Adrenal gland (tissue), 12 donors: ENCODE measurements around the gene GTF2E1. TPM values are rescaled to one million over a fixed set of nuclear protein-coding genes. Genes with fewer than 3 reads are reported as not detected.
A peak's percentile ranks its signal among the peaks of the same experiment; 100 is the strongest.

Experiments used
- DNase-seq, 7 donors: peaks; one replicate each; pipeline ENCODE4 v3.0.0-alpha.2; 2019 to 2020
- H3K27ac ChIP-seq, 5 donors: fragments of 200-600 bp; sonication (generic) in 4 of 5; 1 replicate in 3 of 5; 2 replicates in 2 of 5; pipeline versions ENCODE4 v1.5.1 to v1.8.0; 2016 to 2020; ENCODE audit warnings: mild to moderate bottlenecking in 1 of 5
- H3K27me3 ChIP-seq: fragments of 200-600 bp; 2 replicates; pipeline ENCODE4 v1.8.0; 2021
- H3K36me3 ChIP-seq, 2 donors: fragments of 200-600 bp; replicated peaks in 1 of 2; 1 replicate in 1 of 2; 2 replicates in 1 of 2; pipeline versions ENCODE4 v1.5.1 to v1.8.0; 2018 to 2022
- H3K4me1 ChIP-seq, 2 donors: fragments of 200-600 bp; replicated peaks in 1 of 2; 1 replicate in 1 of 2; 2 replicates in 1 of 2; pipeline versions ENCODE4 v1.5.1 to v1.8.0; 2018 to 2021
- H3K4me3 ChIP-seq, 4 donors: fragments of 200-600 bp; sonication (generic) in 3 of 4; one replicate each; pipeline ENCODE4 v1.5.1; 2016 to 2018
- H3K9me3 ChIP-seq, 3 donors: fragments of 200-600 bp; sonication (generic) in 1 of 3; replicated peaks in 1 of 3; 1 replicate in 2 of 3; 2 replicates in 1 of 3; pipeline versions ENCODE4 v1.5.1 to v1.8.0; 2016 to 2021
- CTCF ChIP-seq, 6 experiments: fragments of 450-650 bp in 4 of 6; fragments of 200-600 bp in 2 of 6; sonication (generic) in 1 of 6; IDR thresholded peaks; 1 replicate in 5 of 6; 2 replicates in 1 of 6; pipeline versions ENCODE4 v1.5.1 to v1.8.0; 2016 to 2021; ENCODE audit warnings: antibody characterized with exemption in 6 of 6, mild to moderate bottlenecking in 2 of 6, moderate library complexity in 1 of 6
- POLR2A ChIP-seq, 2 donors: fragments of 450-650 bp; IDR thresholded peaks; one replicate each; pipeline ENCODE4 v1.6.1; 2017; ENCODE audit warnings: antibody characterized with exemption in 2 of 2, mild to moderate bottlenecking in 2 of 2, moderate library complexity in 1 of 2
- WGBS, 4 donors: extraction: QIAGEN DNeasy Blood & Tissue Kit in 2 of 4; methylation state at CpG; one replicate each; pipeline versions ENCODE4 v1.1.5 to v1.1.7; 2013 to 2017; 5-methylcytosine and 5-hydroxymethylcytosine counted together
- intact Hi-C, 2 donors: fragments of 100-400 bp; cut with DNase I; formaldehyde crosslinking; loops; one replicate each; pipeline versions ENCODE4 v1.14.1 to v1.15.0; 2022 to 2023
- polyA plus RNA-seq, 3 donors: library from polyadenylated mRNA; stranded (reverse); fragments of 200-250 nt in 2 of 3; fragments of 350-450 nt in 1 of 3; fragmentation: Illumina TruSeq in 1 of 3; extraction: RNeasy Lipid Tissue Mini Kit (QIAGEN cat#74804) in 1 of 3; gene quantifications; one replicate each; pipeline ENCODE4 v1.2.3, GENCODE V29; 2013 to 2014
- total RNA-seq, 9 donors: library from RNA; depleted of rRNA in 4 of 9; stranded (reverse); fragments of >200 nt in 4 of 9; fragments of 120-200 nt in 1 of 9; fragmentation: NEBNext Ultra II Directional in 1 of 9; extraction: Animal tissue kit (Norgen Biotek cat#: 25700) in 1 of 9; gene quantifications; one replicate each; pipeline versions ENCODE4 v1.1.0 to v1.2.4, GENCODE V29; 2013 to 2023
- donor health status: healthy with polysubstance abuse.
- donor health status: Bipolar disorder and iron deficiency.
- donor health status: DM: yes; HTN: yes; CAD: no.
- donor health status: DM: no; HTN: no; CAD: no.
- donor health status: DM: no; HTN: no; CAD: no.
- donor health status: DM: yes; HTN: yes; CAD: no.

The GTF2E1 gene
- total and polyA plus RNA-seq, 12 donors = 10.2 to 37.3 (median 25.3) TPM

GRCh38 chr3:120801484-120801883 lies 58.9 kb downstream of the GTF2E1 start:
- TF ChIP-seq CTCF (IDR thresholded peaks at IDR 0.05) (no peak), POLR2A (IDR thresholded peaks at IDR 0.05) (no peak)

GRCh38 chr3:120802916-120803315 lies 60.4 kb downstream of the GTF2E1 start:
- Histone ChIP-seq H3K27me3 (no peaks in the 10 kb centered on the region), H3K36me3 (no peaks in the 10 kb centered on the region), H3K27ac (no peak overlapping the region), H3K4me1 (no peaks in the 10 kb centered on the region), H3K4me3 (no peak overlapping the region), H3K9me3 (no peaks in the 10 kb centered on the region)
- 41 to 79% (median 63%) methylated on average over 3 of the region's 3 CpGs for WGBS, 4 donors
- no peak for DNase-seq
- TF ChIP-seq CTCF (IDR thresholded peaks at IDR 0.05) = no peak
- no peak for TF ChIP-seq POLR2A (IDR thresholded peaks at IDR 0.05)
- intact Hi-C loops = loop anchor here in 1 of 2 donors (5.0 kb wide), 1 partner anchor 236 kb away; no protein-coding TSS in a partner anchor

More at GRCh38 chr3:120801484-120801883, 58.9 kb downstream of the GTF2E1 start:
- no peak for DNase-seq
- no peaks in the 10 kb centered on the region for H3K4me1 ChIP-seq
- intact Hi-C loops = loop anchor here in 1 of 2 donors (5.0 kb wide), 1 partner anchor 234 kb away; no protein-coding TSS in a partner anchor
- H3K9me3 ChIP-seq = no peaks in the 10 kb centered on the region
- H3K36me3 ChIP-seq = no peaks in the 10 kb centered on the region
- no peaks in the 10 kb centered on the region for H3K27me3 ChIP-seq
- 78 to 85% (median 82%) methylated on average over 2 of the region's 2 CpGs for WGBS, 4 donors
- no peak overlapping the region for H3K27ac ChIP-seq
- H3K4me3 ChIP-seq = no peak overlapping the region

GRCh38 chr3:120816728-120817127 lies 74.2 kb downstream of the GTF2E1 start:
- H3K4me1 ChIP-seq = no peaks in the 10 kb centered on the region
- peak in 6 of 7 donors; percentile 25 to 69 (median 42) for DNase-seq
- WGBS, 4 donors = 38 to 65% (median 42%) methylated on average over 4 of the region's 4 CpGs
- TF ChIP-seq CTCF (IDR thresholded peaks at IDR 0.05) (no peak), POLR2A (IDR thresholded peaks at IDR 0.05) (no peak)
- H3K27ac ChIP-seq = no peak overlapping the region
- intact Hi-C loops = no loop called here
- no peaks in the 10 kb centered on the region for H3K27me3 ChIP-seq
- no peak overlapping the region for H3K4me3 ChIP-seq
- no peaks in the 10 kb centered on the region for H3K36me3 ChIP-seq
- H3K9me3 ChIP-seq = no peaks in the 10 kb centered on the region

- H3K9me3 ChIP-seq = no peaks in the 10 kb centered on the region
- no peaks in the 10 kb centered on the region for H3K27me3 ChIP-seq
- no peak for TF ChIP-seq CTCF (IDR thresholded peaks at IDR 0.05)
These were observed 78.2 kb downstream of the GTF2E1 start for GRCh38 chr3:120820748-120821147.

More at GRCh38 chr3:120820748-120821147, 78.2 kb downstream of the GTF2E1 start:
- Histone ChIP-seq H3K4me1 (no peaks in the 10 kb centered on the region), H3K36me3 (no peaks in the 10 kb centered on the region), H3K27ac (no peak overlapping the region), H3K4me3 (no peak overlapping the region)
- 80 to 92% (median 88%) methylated on average over 3 of the region's 3 CpGs for WGBS, 4 donors
- intact Hi-C loops = no loop called here
- no peak for DNase-seq
